ENCODE results near the gene SNED1. TPM values are rescaled to one million over a fixed set of nuclear protein-coding genes. Genes with fewer than 3 reads are reported as not detected.

The SNED1 gene
- total and polyA plus RNA-seq, 4 donors, result 0.65 to 18.1 (median 2.8) TPM

GRCh38 chr2:241112592-241112991, 114.2 kb downstream of the SNED1 start:
- Histone ChIP-seq H3K27me3 (ENCODE audit: control insufficient read depth in 4 of 4, insufficient read depth in 4 of 4, low read length in 3 of 4) (no peaks in the 10 kb centered on the region), H3K27ac (ENCODE audit: low read depth in 1 of 2, low read length in 2 of 2) (no peak overlapping the region), H3K36me3 (ENCODE audit: control insufficient read depth in 4 of 4, insufficient read depth in 3 of 4, low read depth in 1 of 4, low read length in 3 of 4) (peaks cover 0 to 3% (median 0%) of the 10 kb centered on the region in 4 donors), H3K4me1 (ENCODE audit: control insufficient read depth in 4 of 4, insufficient read depth in 4 of 4, low read length in 3 of 4) (no peaks in the 10 kb centered on the region), H3K9ac (ENCODE audit: low read depth in 1 of 2, low read length in 2 of 2) (no peak overlapping the region), H3K4me3 (ENCODE audit: low read depth in 1 of 3, low read length in 3 of 3) (no peak overlapping the region), H3K9me3 (ENCODE audit: control insufficient read depth in 4 of 4, low read length in 3 of 4) (no peaks in the 10 kb centered on the region)
- DNase-seq (ENCODE audit: low spot score), result no peak
- WGBS, result 86% methylated on average over 8 of the region's 8 CpGs
- TF ChIP-seq SP1 (IDR thresholded peaks at IDR 0.05) (no peak), GABPA (IDR thresholded peaks at IDR 0.05 in 1 of 2, conservative IDR thresholded peaks at IDR 0.05 in 1 of 2) (no peak), ATF3 (IDR thresholded peaks at IDR 0.05) (no peak), ZBTB33 (IDR thresholded peaks at IDR 0.05) (no peak), REST (IDR thresholded peaks at IDR 0.05) (no peak), HNF4A (conservative IDR thresholded peaks at IDR 0.05) (no peak), NR2F2 (IDR thresholded peaks at IDR 0.05) (no peak), FOXA1 (IDR thresholded peaks at IDR 0.05) (no peak), HNF4G (IDR thresholded peaks at IDR 0.05) (no peak), YY1 (IDR thresholded peaks at IDR 0.05) (no peak), MAX (IDR thresholded peaks at IDR 0.05) (no peak), RXRA (IDR thresholded peaks at IDR 0.05) (no peak), JUND (IDR thresholded peaks at IDR 0.05) (no peak), TAF1 (conservative IDR thresholded peaks at IDR 0.05) (no peak), RAD21 (IDR thresholded peaks at IDR 0.05) (no peak), FOXA2 (IDR thresholded peaks at IDR 0.05) (no peak), EGR1 (IDR thresholded peaks at IDR 0.05; ENCODE audit: low read depth in 2 of 2) (no peak)

- H3K36me3 ChIP-seq (ENCODE audit: control insufficient read depth in 4 of 4, insufficient read depth in 3 of 4, low read depth in 1 of 4, low read length in 3 of 4), result peaks cover 0 to 3% (median 0%) of the 10 kb centered on the region in 4 donors
- DNase-seq (ENCODE audit: low spot score), result no peak
- 97% methylated on average over 11 of the region's 11 CpGs for WGBS
- no peaks in the 10 kb centered on the region for H3K9me3 ChIP-seq (ENCODE audit: control insufficient read depth in 4 of 4, low read length in 3 of 4)
- TF ChIP-seq ZBTB33 (IDR thresholded peaks at IDR 0.05), result no peak
- H3K27ac ChIP-seq (ENCODE audit: low read depth in 1 of 2, low read length in 2 of 2), result no peak overlapping the region
- H3K4me1 ChIP-seq (ENCODE audit: control insufficient read depth in 4 of 4, insufficient read depth in 4 of 4, low read length in 3 of 4), result no peaks in the 10 kb centered on the region
- no peak overlapping the region for H3K9ac ChIP-seq (ENCODE audit: low read depth in 1 of 2, low read length in 2 of 2)
- no peaks in the 10 kb centered on the region for H3K27me3 ChIP-seq (ENCODE audit: control insufficient read depth in 4 of 4, insufficient read depth in 4 of 4, low read length in 3 of 4)
- H3K4me3 ChIP-seq (ENCODE audit: low read depth in 1 of 3, low read length in 3 of 3), result no peak overlapping the region
Measured at GRCh38 chr2:241114836-241115235, 116.4 kb downstream of the SNED1 start.
